Activated CD8-positive, alpha-beta memory T cell treated with anti-CD3 and anti-CD28 coated beads for 48 hours (primary cell): ENCODE results near the gene KCNAB1.

Source experiments
- DNase-seq, 3 experiments: peaks; one replicate each; pipeline ENCODE4 v3.0.0-alpha.2; 2020; ENCODE audit warnings: low read depth in 2 of 3, low spot score in 2 of 3

KCNAB1 gene

GRCh38 chr3:156483426-156483825 lies 363.0 kb downstream of the KCNAB1 start:
- DNase-seq, result no peak

- peak in 1 of 3 experiments; percentile 1 for DNase-seq
These were observed 363.8 kb downstream of the KCNAB1 start for GRCh38 chr3:156483961-156484787.

- DNase-seq, result no peak
These were observed 368.4 kb downstream of the KCNAB1 start for GRCh38 chr3:156488767-156489166.

- no peak for DNase-seq
These were observed 369.1 kb downstream of the KCNAB1 start for GRCh38 chr3:156489462-156489911.

GRCh38 chr3:156491192-156491591 lies 370.8 kb downstream of the KCNAB1 start:
- DNase-seq, result no peak

- DNase-seq, result no peak
These were observed 372.5 kb downstream of the KCNAB1 start for GRCh38 chr3:156492801-156493261.

GRCh38 chr3:156493887-156494286 lies 373.5 kb downstream of the KCNAB1 start:
- no peak for DNase-seq

GRCh38 chr3:156495816-156496215 lies 375.4 kb downstream of the KCNAB1 start:
- no peak for DNase-seq

GRCh38 chr3:156497326-156497725 lies 376.9 kb downstream of the KCNAB1 start:
- DNase-seq, result no peak

GRCh38 chr3:156498307-156498706 lies 377.9 kb downstream of the KCNAB1 start:
- DNase-seq, result no peak

- DNase-seq, result no peak
These were observed 386.9 kb downstream of the KCNAB1 start for GRCh38 chr3:156507285-156507684.

GRCh38 chr3:156509189-156510174 lies 389.1 kb downstream of the KCNAB1 start:
- no peak for DNase-seq

GRCh38 chr3:156511987-156512677 lies 391.8 kb downstream of the KCNAB1 start:
- DNase-seq, result no peak

GRCh38 chr3:156513619-156514018 lies 393.2 kb downstream of the KCNAB1 start:
- no peak for DNase-seq

GRCh38 chr3:156516284-156516683 lies 395.9 kb downstream of the KCNAB1 start:
- no peak for DNase-seq

- no peak for DNase-seq
These were observed 396.6 kb downstream of the KCNAB1 start for GRCh38 chr3:156516961-156517360.

- DNase-seq, result no peak
These were observed 398.3 kb downstream of the KCNAB1 start for GRCh38 chr3:156518726-156519125.

- no peak for DNase-seq
These were observed 399.4 kb downstream of the KCNAB1 start for GRCh38 chr3:156519758-156520162.

GRCh38 chr3:156522673-156523072 lies 402.3 kb downstream of the KCNAB1 start:
- no peak for DNase-seq

GRCh38 chr3:156525808-156526207 lies 405.4 kb downstream of the KCNAB1 start:
- DNase-seq, result no peak

- DNase-seq, result no peak
These were observed 406.7 kb downstream of the KCNAB1 start for GRCh38 chr3:156527060-156527459.
